ENCODE data around the gene MATK. TPM values are rescaled to one million over a fixed set of nuclear protein-coding genes. Genes with fewer than 3 reads are reported as not detected.

Gene MATK
- total RNA-seq, 1 donor from 2014 or later: not detected

DNA sequence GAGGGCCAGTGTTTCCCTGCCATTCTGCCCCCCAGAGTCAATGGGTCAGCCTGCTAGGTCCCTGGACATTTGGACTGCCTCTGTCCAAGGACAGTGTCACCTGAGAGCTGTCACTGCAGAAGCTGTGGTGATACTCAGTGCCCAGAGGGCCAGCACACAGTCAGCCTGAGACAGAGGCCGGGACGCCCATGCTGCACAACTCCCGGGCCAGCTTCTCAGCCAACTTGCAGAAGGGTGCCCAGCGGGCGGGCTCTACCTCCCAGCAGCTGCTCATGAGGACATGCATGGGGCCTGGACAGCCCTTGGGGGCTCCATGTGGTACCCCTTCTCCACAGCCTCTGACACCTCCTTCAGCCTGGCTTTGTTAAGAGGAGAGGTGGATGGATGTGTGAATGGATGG lies 10.3 kb downstream of the MATK start:
- DNase-seq (ENCODE audit: low read depth, low spot score): no peak
- Mint-ChIP-seq H3K4me3 (no peak overlapping the region), H3K4me1 (no peaks in the 10 kb centered on the region), H3K36me3 (ENCODE audit: low read depth) (no peaks in the 10 kb centered on the region), H3K27me3 (ENCODE audit: low read depth) (peaks cover under 1% of the 10 kb centered on the region), H3K27ac (ENCODE audit: unreplicated experiment) (no peak overlapping the region), H3K9me3 (no peaks in the 10 kb centered on the region)
- TF ChIP-seq, protein P1, sequence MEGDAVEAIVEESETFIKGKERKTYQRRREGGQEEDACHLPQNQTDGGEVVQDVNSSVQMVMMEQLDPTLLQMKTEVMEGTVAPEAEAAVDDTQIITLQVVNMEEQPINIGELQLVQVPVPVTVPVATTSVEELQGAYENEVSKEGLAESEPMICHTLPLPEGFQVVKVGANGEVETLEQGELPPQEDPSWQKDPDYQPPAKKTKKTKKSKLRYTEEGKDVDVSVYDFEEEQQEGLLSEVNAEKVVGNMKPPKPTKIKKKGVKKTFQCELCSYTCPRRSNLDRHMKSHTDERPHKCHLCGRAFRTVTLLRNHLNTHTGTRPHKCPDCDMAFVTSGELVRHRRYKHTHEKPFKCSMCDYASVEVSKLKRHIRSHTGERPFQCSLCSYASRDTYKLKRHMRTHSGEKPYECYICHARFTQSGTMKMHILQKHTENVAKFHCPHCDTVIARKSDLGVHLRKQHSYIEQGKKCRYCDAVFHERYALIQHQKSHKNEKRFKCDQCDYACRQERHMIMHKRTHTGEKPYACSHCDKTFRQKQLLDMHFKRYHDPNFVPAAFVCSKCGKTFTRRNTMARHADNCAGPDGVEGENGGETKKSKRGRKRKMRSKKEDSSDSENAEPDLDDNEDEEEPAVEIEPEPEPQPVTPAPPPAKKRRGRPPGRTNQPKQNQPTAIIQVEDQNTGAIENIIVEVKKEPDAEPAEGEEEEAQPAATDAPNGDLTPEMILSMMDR (conservative IDR thresholded peaks at IDR 0.05): no peak

GRCh38 chr19:3775374-3775711 lies 10.8 kb downstream of the MATK start:
- no peak for DNase-seq (ENCODE audit: low read depth, low spot score)
- TF ChIP-seq, protein P1 (conservative IDR thresholded peaks at IDR 0.05): no peak
- Mint-ChIP-seq H3K36me3 (ENCODE audit: low read depth) (no peaks in the 10 kb centered on the region), H3K4me3 (no peak overlapping the region), H3K9me3 (no peaks in the 10 kb centered on the region), H3K27ac (ENCODE audit: unreplicated experiment) (no peak overlapping the region), H3K27me3 (ENCODE audit: low read depth) (no peaks in the 10 kb centered on the region), H3K4me1 (no peaks in the 10 kb centered on the region)

DNA sequence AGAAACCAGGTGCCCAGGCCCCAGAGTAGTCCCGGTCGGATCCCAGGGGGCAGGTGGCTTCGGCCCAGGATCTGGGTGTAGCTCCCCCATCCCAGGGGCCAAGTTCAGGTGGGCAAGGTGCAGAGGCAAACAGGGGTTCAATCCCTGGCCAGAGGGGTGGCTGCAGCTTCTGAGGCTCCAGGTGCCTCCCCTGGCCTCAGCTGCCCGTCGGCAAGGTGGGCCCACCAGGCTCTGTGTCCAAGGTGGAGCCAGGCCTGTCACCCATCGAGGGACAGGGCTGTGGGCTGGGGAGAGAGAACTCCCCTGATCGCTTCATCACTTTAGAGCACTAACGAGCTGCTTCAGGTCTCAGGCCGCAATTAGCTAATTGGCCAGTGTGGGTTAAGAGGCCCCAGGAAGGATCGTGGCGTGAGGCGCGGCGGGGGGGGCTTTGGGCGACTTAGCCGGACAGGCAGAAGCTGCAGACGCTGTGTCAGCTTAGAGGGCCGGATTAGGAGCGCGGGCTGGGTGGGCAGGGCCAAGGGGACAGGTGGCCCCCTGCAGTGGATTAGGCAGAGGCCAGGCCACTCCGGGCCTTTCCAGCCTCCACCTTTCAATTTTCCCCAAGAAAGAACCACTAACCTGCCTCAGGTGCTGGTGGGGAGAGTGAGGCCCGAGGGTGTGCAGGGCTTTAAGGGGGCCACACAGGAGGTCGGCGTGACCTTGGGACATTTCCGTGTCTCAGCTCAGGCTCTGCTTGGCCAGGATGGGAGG lies 11.4 kb downstream of the MATK start:
- Mint-ChIP-seq H3K36me3 (ENCODE audit: low read depth) (no peaks in the 10 kb centered on the region), H3K27ac (ENCODE audit: unreplicated experiment) (no peak overlapping the region), H3K27me3 (ENCODE audit: low read depth) (no peaks in the 10 kb centered on the region), H3K4me1 (no peaks in the 10 kb centered on the region), H3K9me3 (no peaks in the 10 kb centered on the region), H3K4me3 (no peak overlapping the region)
- no peak for DNase-seq (ENCODE audit: low read depth, low spot score)
- TF ChIP-seq, protein P1 (conservative IDR thresholded peaks at IDR 0.05): no peak

- Mint-ChIP-seq H3K9me3 (no peaks in the 10 kb centered on the region), H3K27ac (ENCODE audit: unreplicated experiment) (no peak overlapping the region), H3K36me3 (ENCODE audit: low read depth) (no peaks in the 10 kb centered on the region), H3K4me3 (no peak overlapping the region), H3K4me1 (no peaks in the 10 kb centered on the region), H3K27me3 (ENCODE audit: low read depth) (no peaks in the 10 kb centered on the region)
- TF ChIP-seq, protein P1 (conservative IDR thresholded peaks at IDR 0.05): no peak
- DNase-seq (ENCODE audit: low read depth, low spot score): no peak
These were observed 12.2 kb downstream of the MATK start for GRCh38 chr19:3773814-3774515.

DNA sequence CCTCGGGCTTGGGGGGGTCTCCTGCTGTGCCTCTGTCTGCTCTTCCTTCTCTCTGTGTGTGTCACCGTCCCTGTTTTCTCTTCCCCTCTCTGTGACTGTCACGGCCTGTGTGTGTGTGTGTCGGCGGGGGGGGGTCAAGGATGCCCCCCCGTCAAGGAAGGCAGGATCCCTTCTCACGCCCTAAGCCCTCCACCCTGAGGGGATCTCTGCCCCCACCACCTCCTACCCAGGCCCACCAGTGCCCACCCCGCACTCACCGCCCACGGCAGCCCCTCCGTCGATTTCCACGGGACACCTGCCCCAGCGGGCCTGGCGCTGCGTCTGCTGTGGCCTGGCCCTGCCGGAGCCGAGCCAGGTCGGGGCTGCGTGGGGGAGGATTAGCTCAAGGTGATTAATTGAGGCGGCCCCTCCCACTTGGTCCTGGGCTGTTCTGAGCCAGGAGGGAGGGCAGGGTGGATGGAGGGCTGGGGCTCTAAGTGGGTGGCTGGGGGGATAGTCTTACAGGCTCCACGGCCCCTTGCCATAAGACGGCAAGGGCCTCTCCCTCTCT lies 14.2 kb downstream of the MATK start, which contains the start of gene RAX2:
Gene RAX2 (minus strand): TSS at position 323 of the 550 bp plus-strand sequence. CDS start 486 bp downstream, outside the sequence.
- Mint-ChIP-seq H3K4me3 (peak within 1 kb of the TSS; percentile 38), H3K27ac (ENCODE audit: unreplicated experiment) (no peak within 1 kb of the TSS), H3K4me1 (no peaks in the 10 kb centered on the region), H3K9me3 (no peaks in the 10 kb centered on the region), H3K36me3 (ENCODE audit: low read depth) (no peaks in the 10 kb centered on the region), H3K27me3 (ENCODE audit: low read depth) (no peaks in the 10 kb centered on the region)
- TF ChIP-seq, protein P1 (conservative IDR thresholded peaks at IDR 0.05): no peak
- DNase-seq (ENCODE audit: low read depth, low spot score): no peak
